GM12878 (cell line): ENCODE measurements around the gene ZNF366. TPM values are rescaled to one million over a fixed set of nuclear protein-coding genes. Genes with fewer than 3 reads are reported as not detected.

Experiments used
- ATAC-seq: fragments of 200-7000 bp; cut with Tn5 transposase; 3 replicates; pipeline ENCODE4 v1.9.1; 2020; ENCODE audit warnings: mild to moderate bottlenecking, moderate library complexity
- BruUV-seq: library from RNA; stranded (reverse); fragments of 400-500 nt; replicated peaks from 2 replicates; lab custom pipeline; 2021; lab: Mats Ljungman, UMichigan
- CTCF ChIA-PET: fragments of 300-600 bp; sonication (Branson Sonifier 250); formaldehyde crosslinking; extraction: SDS; loops from one replicate; lab custom pipeline; 2021; ENCODE audit warnings: inconsistent platforms; lab: Yijun Ruan, JAX
- POLR2A ChIA-PET: fragments of 350-600 bp; formaldehyde crosslinking; extraction: SDS; loops from one replicate; lab custom pipeline; 2021; ENCODE audit warnings: inconsistent platforms; lab: Charles Lee
- RAD21 ChIA-PET: fragments of 300-600 bp; sonication (Branson Sonifier 250); formaldehyde crosslinking; loops from one replicate; lab custom pipeline; 2023; ENCODE audit warnings: antibody characterized with exemption; ENCODE audit not compliant: unreplicated experiment; lab: Charles Lee
- SMC1A ChIA-PET: fragments of 300-600 bp; sonication (Branson Sonifier 250); formaldehyde crosslinking; loops from one replicate; lab custom pipeline; 2023; ENCODE audit not compliant: unreplicated experiment, uncharacterized antibody; lab: Charles Lee
- DNase-seq: peaks from one replicate; pipeline ENCODE4 v3.0.0-alpha.2; 2011; ENCODE audit warnings: low read depth, low spot score
- FAIRE-seq: peaks from 3 replicates; lab custom pipeline; 2011; peaks lifted over from hg19 to GRCh38; lab: Jason Lieb, UNC
- H2AFZ ChIP-seq: 2 replicates; pipeline ENCODE4 v1.6.0; 2011; ENCODE audit warnings: low read depth, low read length, control low read depth; ENCODE audit not compliant: control insufficient read depth
- H3K27ac ChIP-seq: 2 replicates; pipeline ENCODE4 v1.5.1; 2011; ENCODE audit warnings: control low read depth; ENCODE audit not compliant: control insufficient read depth, insufficient read depth
- H3K27me3 ChIP-seq, 2 experiments: replicated peaks in 1 of 2; 2 replicates each; pipeline versions ENCODE4 v1.6.0 to v1.6.1; 2011; ENCODE audit warnings: low read length in 1 of 2; ENCODE audit not compliant: control insufficient read depth in 2 of 2, insufficient read depth in 2 of 2
- H3K36me3 ChIP-seq, 2 experiments: 2 replicates each; pipeline ENCODE4 v1.5.1; 2011; ENCODE audit warnings: low read length in 1 of 2; ENCODE audit not compliant: control insufficient read depth in 2 of 2, insufficient read depth in 2 of 2
- H3K4me1 ChIP-seq: 2 replicates; pipeline ENCODE4 v1.6.1; 2011; ENCODE audit warnings: mild to moderate bottlenecking, low read length, moderate library complexity, mixed read lengths; ENCODE audit not compliant: control insufficient read depth, insufficient read depth
- H3K4me2 ChIP-seq: 2 replicates; pipeline ENCODE4 v1.6.0; 2011; ENCODE audit warnings: control low read depth; ENCODE audit not compliant: control insufficient read depth, insufficient read depth
- H3K4me3 ChIP-seq: fragments of 200-600 bp; sonication (generic); 2 replicates; pipeline ENCODE4 v1.5.1; 2016
- H3K79me2 ChIP-seq: 2 replicates; pipeline ENCODE4 v1.6.0; 2011; ENCODE audit warnings: low read length; ENCODE audit not compliant: control insufficient read depth, insufficient read depth
- H3K9ac ChIP-seq: 2 replicates; pipeline ENCODE4 v1.8.0; 2011; ENCODE audit warnings: low read length, control low read depth, mixed read lengths; ENCODE audit not compliant: control insufficient read depth, insufficient read depth
- H3K9me3 ChIP-seq: replicated peaks from 3 replicates; pipeline ENCODE4 v1.5.1; 2011; ENCODE audit warnings: mild to moderate bottlenecking, low read length; ENCODE audit not compliant: control insufficient read depth, insufficient read depth
- H4K20me1 ChIP-seq: 2 replicates; pipeline ENCODE4 v1.6.0; 2011; ENCODE audit not compliant: control insufficient read depth, insufficient read depth
- SUPT20H ChIP-seq: IDR thresholded peaks from 2 replicates; pipeline ENCODE4 v1.6.1; 2011; ENCODE audit warnings: low read depth, mild to moderate bottlenecking, low read length, moderate library complexity, borderline replicate concordance; ENCODE audit not compliant: control insufficient read depth
- ZNF217 ChIP-seq: fragments of 450-650 bp; IDR thresholded peaks from 2 replicates; pipeline ENCODE4 v1.6.1; 2017; ENCODE audit warnings: antibody characterized with exemption, mild to moderate bottlenecking
- WGBS: methylation state at CpG from one replicate; pipeline ENCODE4 v1.1.6; 2016; ENCODE audit warnings: low lambda C conversion rate; ENCODE audit not compliant: insufficient replicate concordance, insufficient coverage; ENCODE audit errors: missing lambda C conversion rate; 5-methylcytosine and 5-hydroxymethylcytosine counted together
- in situ Hi-C: fragments of 300-500 bp; cut with MboI; formaldehyde crosslinking; loops from 9 replicates; pipeline ENCODE4 v1.14.3; 2018; ENCODE audit warnings: mixed read lengths
- intact Hi-C: fragments of 100-400 bp; cut with micrococcal nuclease; formaldehyde crosslinking; loops from one replicate; pipeline ENCODE4 v1.14.2; 2022; ENCODE audit not compliant: unreplicated experiment
- polyA plus RNA-seq, 11 experiments: library from polyadenylated mRNA; depleted of rRNA in 4 of 11; unstranded in 6 of 11; stranded (reverse) in 5 of 11; fragments of >200 nt; fragmentation: Nextera tagmentation in 4 of 11; fragmentation: Illumina TruSeq in 1 of 11; extraction: Ambion mirVana in 4 of 11; extraction: Trizol in 1 of 11; gene quantifications; 1 replicate in 1 of 11; 2 replicates in 10 of 11; pipeline versions ENCODE4 v1.2.1 to v1.2.3, GENCODE V29; 2011 to 2016; ENCODE audit warnings: inconsistent platforms in 2 of 11, missing spikeins in 2 of 11, low read depth in 1 of 11
- total RNA-seq, 4 experiments: library from RNA; depleted of rRNA in 3 of 4; stranded (reverse); fragments of >200 nt in 3 of 4; fragmentation: Illumina TruSeq in 1 of 4; extraction: Trizol in 1 of 4; gene quantifications; 2 replicates each; pipeline versions ENCODE4 v1.2.1 to v1.2.3, GENCODE V29; 2013 to 2021
- TF ChIP-seq, protein P1 (sequence below): fragments of 450-650 bp; formaldehyde crosslinking; IDR thresholded peaks from 2 replicates; pipeline ENCODE4 v1.5.0; 2022; ENCODE audit warnings: mild to moderate bottlenecking, missing genetic modification characterization

The ZNF366 gene
- total and polyA plus RNA-seq, 10 of the 15 experiments (the other 5 are each of a cell fraction or from before 2014, with no cell fraction given), result 0.01 to 0.18 (median 0.04) TPM; not detected in 6

DNA sequence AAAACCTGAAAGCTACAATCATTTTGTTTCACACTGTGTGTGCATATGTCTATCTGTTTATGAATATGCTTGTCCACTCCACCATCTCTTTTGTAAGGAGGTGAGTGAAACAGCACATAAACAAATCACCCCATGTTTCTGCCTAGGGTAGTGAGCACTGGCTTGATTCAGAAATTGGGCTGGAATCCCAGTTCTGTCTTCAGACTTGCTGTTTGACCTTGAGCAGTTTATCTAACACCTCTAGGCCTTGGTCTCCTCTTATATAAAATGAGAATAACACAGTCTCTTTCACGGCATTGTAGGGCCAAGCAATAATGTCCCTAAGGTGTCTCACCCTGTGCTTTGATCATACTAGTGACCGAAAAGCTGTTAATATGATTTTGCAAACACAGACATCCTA lies 61.2 kb downstream of the ZNF366 start:
- no peak for TF ChIP-seq ZNF217
- TF ChIP-seq, protein P1, sequence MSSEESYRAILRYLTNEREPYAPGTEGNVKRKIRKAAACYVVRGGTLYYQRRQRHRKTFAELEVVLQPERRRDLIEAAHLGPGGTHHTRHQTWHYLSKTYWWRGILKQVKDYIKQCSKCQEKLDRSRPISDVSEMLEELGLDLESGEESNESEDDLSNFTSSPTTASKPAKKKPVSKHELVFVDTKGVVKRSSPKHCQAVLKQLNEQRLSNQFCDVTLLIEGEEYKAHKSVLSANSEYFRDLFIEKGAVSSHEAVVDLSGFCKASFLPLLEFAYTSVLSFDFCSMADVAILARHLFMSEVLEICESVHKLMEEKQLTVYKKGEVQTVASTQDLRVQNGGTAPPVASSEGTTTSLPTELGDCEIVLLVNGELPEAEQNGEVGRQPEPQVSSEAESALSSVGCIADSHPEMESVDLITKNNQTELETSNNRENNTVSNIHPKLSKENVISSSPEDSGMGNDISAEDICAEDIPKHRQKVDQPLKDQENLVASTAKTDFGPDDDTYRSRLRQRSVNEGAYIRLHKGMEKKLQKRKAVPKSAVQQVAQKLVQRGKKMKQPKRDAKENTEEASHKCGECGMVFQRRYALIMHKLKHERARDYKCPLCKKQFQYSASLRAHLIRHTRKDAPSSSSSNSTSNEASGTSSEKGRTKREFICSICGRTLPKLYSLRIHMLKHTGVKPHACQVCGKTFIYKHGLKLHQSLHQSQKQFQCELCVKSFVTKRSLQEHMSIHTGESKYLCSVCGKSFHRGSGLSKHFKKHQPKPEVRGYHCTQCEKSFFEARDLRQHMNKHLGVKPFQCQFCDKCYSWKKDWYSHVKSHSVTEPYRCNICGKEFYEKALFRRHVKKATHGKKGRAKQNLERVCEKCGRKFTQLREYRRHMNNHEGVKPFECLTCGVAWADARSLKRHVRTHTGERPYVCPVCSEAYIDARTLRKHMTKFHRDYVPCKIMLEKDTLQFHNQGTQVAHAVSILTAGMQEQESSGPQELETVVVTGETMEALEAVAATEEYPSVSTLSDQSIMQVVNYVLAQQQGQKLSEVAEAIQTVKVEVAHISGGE (CRISPR knock-in tag), result no peak
- no peak for TF ChIP-seq SUPT20H
- TF ChIP-seq, all 136 proteins: peak for 0
- no peak for FAIRE-seq
- no peaks in the 10 kb centered on the region for H3K9me3 ChIP-seq
- H3K79me2 ChIP-seq, result no peaks in the 10 kb centered on the region
- no peak overlapping the region for H3K4me3 ChIP-seq
- ChIA-PET SMC1A (interaction anchor here (0.9 to 2.8 kb wide), 6 partner anchors 9 to 77 kb away, joined by 3 to 12 read pairs (median 4); no protein-coding TSS in a partner anchor), POLR2A (interaction anchor here (1.5 kb wide), 1 partner anchor 13 kb away, joined by 4 read pairs; no protein-coding TSS in a partner anchor), RAD21 (interaction anchor here (1.3 kb wide), 1 partner anchor 11 kb away, joined by 3 read pairs; no protein-coding TSS in a partner anchor), CTCF (interaction anchor here (1.1 to 1.8 kb wide), 4 partner anchors 13 to 74 kb away, joined by 3 to 4 read pairs (median 4); no protein-coding TSS in a partner anchor)
- H4K20me1 ChIP-seq, result no peaks in the 10 kb centered on the region
- no peak overlapping the region for H2AFZ ChIP-seq
- H3K27ac ChIP-seq, result no peak overlapping the region
- DNase-seq, result no peak
- H3K27me3 ChIP-seq, result no peaks in the 10 kb centered on the region
- H3K9ac ChIP-seq, result no peak overlapping the region
- in situ Hi-C loops, result no loop called here
- ATAC-seq, result no peak
- intact Hi-C loops, result loop anchor here (5.0 kb wide), 1 partner anchor 49 kb away; no protein-coding TSS in a partner anchor
- no peak overlapping the region for H3K4me2 ChIP-seq
- no peaks in the 10 kb centered on the region for H3K36me3 ChIP-seq
- WGBS, result 79% methylated on average over 2 of the region's 2 CpGs
- BruUV-seq, result no TSS peak
- peaks cover 9% of the 10 kb centered on the region for H3K4me1 ChIP-seq
